Endothelial cell of umbilical vein (primary cell): Measurements from ENCODE around the gene CLASRP.

Experiments
- POLR2A ChIP-seq: IDR thresholded peaks from 2 replicates; pipeline ENCODE4 v1.6.1; 2012; ENCODE audit warnings: low read depth, mild to moderate bottlenecking, control low read depth, low read length
- POLR2AphosphoS5 ChIP-seq: IDR thresholded peaks from 2 replicates; pipeline ENCODE4 v1.6.1; 2012; ENCODE audit warnings: low read depth, mild to moderate bottlenecking, control low read depth, low read length, moderate library complexity; ENCODE audit not compliant: insufficient read depth

- TF ChIP-seq POLR2AphosphoS5, result no peak
- TF ChIP-seq POLR2A, result no peak
Observed at GRCh38 chr19:45030825-45031224, 8.0 kb upstream of the CLASRP start.
